AG04449 (cell line): ENCODE measurements around the gene SAG.

Source experiments
- CTCF ChIA-PET: fragments of 350-600 bp; formaldehyde crosslinking; extraction: SDS; loops from one replicate; lab custom pipeline; 2021; ENCODE audit warnings: antibody characterized with exemption; lab: Yijun Ruan, JAX
- POLR2A ChIA-PET: fragments of 400-600, 350-600 bp; formaldehyde crosslinking; extraction: SDS; loops from one replicate; lab custom pipeline; 2020; ENCODE audit warnings: antibody characterized with exemption, inconsistent platforms; lab: Yijun Ruan, JAX
- DNase-seq: peaks from one replicate; pipeline ENCODE4 v3.0.0-alpha.2; 2010; ENCODE audit warnings: low read depth, low spot score
- H3K4me3 ChIP-seq: 2 replicates; pipeline ENCODE4 v1.5.1; 2011; ENCODE audit warnings: low read depth, mild to moderate bottlenecking, control low read depth, low read length
- CTCF ChIP-seq: IDR thresholded peaks from one replicate; pipeline ENCODE4 v1.5.1; 2011; ENCODE audit warnings: mild to moderate bottlenecking, moderate library complexity, low read length, control low read depth, inconsistent platforms; ENCODE audit not compliant: insufficient read depth; ENCODE audit errors: missing control alignments

Gene SAG

GRCh38 chr2:233289648-233290047 lies 18.0 kb upstream of the SAG start:
- CTCF ChIA-PET, result interaction anchor here (0.6 to 2.5 kb wide), 3 partner anchors 9 to 1185 kb away, joined by 3 to 7 read pairs (median 3); partner anchors contain the start of gene DGKD
- DNase-seq, result no peak
- no peak for TF ChIP-seq CTCF
- H3K4me3 ChIP-seq, result no peak overlapping the region
- POLR2A ChIA-PET, result no interaction called here

GRCh38 chr2:233290051-233290845 lies 17.4 kb upstream of the SAG start:
- CTCF ChIA-PET, result interaction anchor here (2.5 kb wide), 1 partner anchor 10 kb away, joined by 7 read pairs; no protein-coding TSS in a partner anchor
- POLR2A ChIA-PET, result no interaction called here
- TF ChIP-seq CTCF, result no peak
- no peak for DNase-seq
- H3K4me3 ChIP-seq, result no peak overlapping the region

GRCh38 chr2:233295891-233296290 lies 11.7 kb upstream of the SAG start:
- ChIA-PET CTCF (interaction anchor here (1.3 kb wide), 1 partner anchor 242 kb away, joined by 4 read pairs; no protein-coding TSS in a partner anchor), POLR2A (no interaction called here)
- DNase-seq, result no peak
- TF ChIP-seq CTCF, result no peak
- no peak overlapping the region for H3K4me3 ChIP-seq

GRCh38 chr2:233297076-233297475 lies 10.5 kb upstream of the SAG start:
- DNase-seq, result no peak
- no peak overlapping the region for H3K4me3 ChIP-seq
- CTCF ChIA-PET, result no interaction called here
- POLR2A ChIA-PET, result no interaction called here
- TF ChIP-seq CTCF, result no peak

- DNase-seq, result no peak
- ChIA-PET POLR2A (no interaction called here), CTCF (no interaction called here)
- H3K4me3 ChIP-seq, result no peak overlapping the region
- no peak for TF ChIP-seq CTCF
Observed at GRCh38 chr2:233300401-233300800, 7.2 kb upstream of the SAG start.

- TF ChIP-seq CTCF, result no peak
- POLR2A ChIA-PET, result no interaction called here
- H3K4me3 ChIP-seq, result no peak overlapping the region
- no peak for DNase-seq
- CTCF ChIA-PET, result no interaction called here
Observed at GRCh38 chr2:233301248-233301647, 6.4 kb upstream of the SAG start.
